ENCODE data around the gene TAL1.
"Not testable (repeated sequence)": the region's sequence is repeated elsewhere in the genome, so short reads cannot be mapped to it uniquely, and the experiment has no call there.

Gene TAL1

DNA sequence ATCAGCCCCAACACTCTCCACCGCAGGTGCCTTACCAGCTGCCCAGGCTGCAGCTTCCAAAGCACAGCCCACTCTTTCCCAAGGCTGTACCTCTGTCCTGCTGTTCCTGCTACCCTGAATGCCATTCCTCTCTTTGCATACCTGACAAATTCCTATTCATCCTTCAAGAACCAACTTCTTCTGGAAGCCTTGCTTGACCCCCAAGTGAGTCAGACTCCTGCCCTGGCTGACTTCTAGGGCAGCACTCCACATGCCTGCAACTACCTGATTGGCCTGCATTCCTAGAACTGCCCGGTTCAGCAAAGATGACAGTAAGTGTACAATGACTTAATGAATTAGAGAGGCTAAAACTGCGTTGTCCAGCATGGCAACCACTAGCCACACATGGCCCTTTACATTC lies 21.4 kb downstream of the TAL1 start:
- no peak for DNase-seq

- DNase-seq = no peak
Observed at GRCh38 chr1:47209725-47210325, 22.2 kb downstream of the TAL1 start.

- DNase-seq = no peak
Observed at GRCh38 chr1:47209091-47209490, 22.9 kb downstream of the TAL1 start.

GRCh38 chr1:47208374-47208850 lies 23.6 kb downstream of the TAL1 start:
- no peak for DNase-seq

DNA sequence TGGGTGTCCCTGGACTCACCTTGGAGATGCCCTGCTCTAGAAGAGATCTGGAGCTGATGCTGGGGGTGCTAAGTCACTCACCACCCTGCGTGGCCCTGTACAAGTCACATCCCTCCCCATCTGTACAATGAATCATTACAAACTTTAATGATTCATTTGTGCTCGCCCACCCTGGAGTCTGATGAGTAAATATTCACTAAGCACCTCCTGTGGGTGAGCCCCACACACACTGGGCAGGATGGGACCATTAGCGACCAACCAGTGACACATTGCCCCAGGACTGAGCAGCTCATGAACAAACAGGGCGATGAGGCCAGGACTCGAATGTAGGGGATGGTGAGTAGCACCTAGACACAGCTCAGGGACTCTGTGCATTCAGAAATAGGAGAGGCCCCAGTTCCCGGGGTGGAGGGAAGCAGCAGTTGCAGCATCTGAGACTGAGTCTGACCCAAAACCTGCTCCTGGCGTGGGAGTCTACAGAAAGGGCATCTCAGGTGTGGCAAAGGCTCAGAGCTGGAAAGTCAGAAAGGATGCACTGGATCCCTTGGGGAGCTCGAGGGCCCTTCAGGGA lies 24.1 kb downstream of the TAL1 start:
- no peak for DNase-seq

DNA sequence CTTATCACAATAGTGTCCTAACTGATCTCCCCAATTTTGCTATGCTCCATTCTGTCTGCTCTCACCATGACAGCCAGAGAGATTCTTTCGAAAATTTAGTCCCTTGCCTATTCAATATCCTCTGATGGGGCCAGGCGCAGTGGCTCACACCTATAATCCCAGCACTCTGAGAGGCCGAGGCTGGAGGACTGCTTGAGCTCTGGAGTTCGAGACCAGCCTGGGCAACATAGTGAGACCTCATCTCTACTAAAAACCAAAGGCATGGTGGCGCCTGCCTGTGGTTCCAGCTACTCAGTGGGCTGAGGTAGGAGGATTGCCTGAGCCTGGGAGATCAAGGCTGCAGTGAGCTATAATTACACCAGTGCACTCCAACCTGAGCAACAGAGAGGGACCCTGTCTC lies 26.1 kb downstream of the TAL1 start:
- DNase-seq = no peak

DNA sequence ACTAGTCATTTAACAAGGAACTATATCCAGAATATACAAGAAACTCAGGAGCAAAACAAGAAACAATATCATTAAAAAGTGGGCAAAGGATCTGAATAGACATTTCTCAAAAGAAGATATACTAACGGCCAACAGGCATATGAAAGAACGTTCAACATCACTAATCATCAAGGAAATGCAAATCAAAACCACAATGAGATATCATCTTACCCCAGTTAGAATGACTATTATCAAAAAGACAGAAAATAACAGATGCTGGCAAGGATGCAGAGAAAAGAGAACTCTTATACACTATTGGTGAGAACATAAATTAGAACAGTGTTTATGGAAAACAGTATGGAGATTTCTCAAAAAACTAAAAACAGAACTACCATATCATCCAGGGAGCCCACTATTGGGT lies 28.5 kb downstream of the TAL1 start:
- not testable (repeated sequence) for DNase-seq

DNA sequence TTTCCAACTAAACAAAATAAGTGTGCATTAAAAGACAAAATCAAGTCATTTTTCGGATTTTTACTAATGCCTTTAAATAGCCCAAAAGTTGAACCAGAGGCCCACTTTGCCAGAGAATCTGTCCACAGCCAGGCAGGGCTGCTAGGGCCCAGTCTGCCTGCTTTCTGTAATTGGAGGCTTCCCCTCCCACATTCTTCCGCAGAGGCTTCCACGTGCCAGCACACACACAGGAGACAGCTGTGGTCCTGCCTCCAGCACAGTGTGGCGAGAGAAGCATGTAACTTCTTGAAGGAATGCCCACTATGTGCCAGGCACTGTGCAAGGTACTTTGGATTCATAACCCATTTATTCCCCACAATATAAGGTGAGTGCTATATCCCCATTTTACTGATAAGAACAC lies 30.8 kb downstream of the TAL1 start:
- no peak for DNase-seq

GRCh38 chr1:47198214-47198613 lies 33.8 kb downstream of the TAL1 start:
- no peak for DNase-seq

DNA sequence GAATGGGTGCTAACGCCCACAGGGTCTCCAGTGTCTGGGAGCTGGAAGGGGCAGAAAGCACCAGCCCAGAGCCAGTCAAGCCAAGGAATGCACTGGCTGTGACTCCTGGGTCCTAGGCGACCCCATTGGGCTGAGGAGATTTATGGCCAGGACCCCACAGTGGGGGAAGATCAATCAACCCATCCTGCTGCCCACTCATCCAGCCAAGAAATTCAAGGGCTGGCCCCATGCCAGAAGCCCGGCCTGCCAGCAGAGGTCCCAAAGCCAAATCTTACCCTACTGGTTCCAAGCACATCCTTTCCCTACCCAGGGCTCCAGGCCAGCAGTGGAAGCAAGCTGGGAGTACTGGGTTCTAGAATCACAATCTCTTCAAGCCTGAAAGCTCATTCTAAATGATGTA lies 35.4 kb downstream of the TAL1 start:
- DNase-seq = no peak

- not testable (repeated sequence) for DNase-seq
Observed at GRCh38 chr1:47195981-47196380, 36.0 kb downstream of the TAL1 start.

DNA sequence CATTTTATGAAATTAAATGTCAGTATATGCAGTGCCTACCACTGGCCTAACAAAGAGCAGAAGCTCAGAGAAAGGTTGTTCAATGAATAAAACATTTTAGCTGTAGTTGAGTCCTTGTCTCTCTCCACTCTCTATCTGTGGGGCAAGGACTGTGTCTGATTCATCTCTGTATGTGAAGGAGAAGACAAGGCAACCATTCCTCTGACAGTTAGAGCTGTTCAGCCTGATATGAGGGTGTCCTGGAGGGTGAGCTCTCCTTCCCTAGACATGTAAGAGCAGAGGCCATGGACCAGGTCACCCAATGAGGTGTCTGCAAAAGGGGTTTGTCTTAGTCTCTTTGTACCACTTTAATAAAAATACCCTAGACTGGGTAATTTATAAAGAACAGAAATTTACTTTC lies 37.7 kb downstream of the TAL1 start:
- DNase-seq = peak; percentile 58

DNA sequence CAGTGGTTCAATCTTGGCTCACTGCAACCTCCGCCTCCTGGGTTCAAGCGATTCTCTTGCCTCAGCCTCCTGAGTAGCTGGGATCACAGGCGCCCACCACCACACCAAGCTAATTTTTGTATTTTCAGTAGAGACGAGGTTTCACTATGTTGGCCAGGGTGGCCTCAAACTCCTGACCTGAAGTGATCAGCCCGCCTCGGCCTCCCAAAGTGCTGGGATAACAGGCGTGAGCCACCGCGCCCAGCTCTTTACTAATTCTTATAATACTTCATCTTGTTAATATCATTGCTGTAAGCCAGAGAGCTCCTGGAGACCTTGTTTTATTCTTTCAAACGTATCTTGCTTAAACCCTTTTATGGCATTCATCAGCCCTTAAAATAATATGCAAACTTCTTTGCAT lies 38.5 kb downstream of the TAL1 start:
- not testable (repeated sequence) for DNase-seq

DNA sequence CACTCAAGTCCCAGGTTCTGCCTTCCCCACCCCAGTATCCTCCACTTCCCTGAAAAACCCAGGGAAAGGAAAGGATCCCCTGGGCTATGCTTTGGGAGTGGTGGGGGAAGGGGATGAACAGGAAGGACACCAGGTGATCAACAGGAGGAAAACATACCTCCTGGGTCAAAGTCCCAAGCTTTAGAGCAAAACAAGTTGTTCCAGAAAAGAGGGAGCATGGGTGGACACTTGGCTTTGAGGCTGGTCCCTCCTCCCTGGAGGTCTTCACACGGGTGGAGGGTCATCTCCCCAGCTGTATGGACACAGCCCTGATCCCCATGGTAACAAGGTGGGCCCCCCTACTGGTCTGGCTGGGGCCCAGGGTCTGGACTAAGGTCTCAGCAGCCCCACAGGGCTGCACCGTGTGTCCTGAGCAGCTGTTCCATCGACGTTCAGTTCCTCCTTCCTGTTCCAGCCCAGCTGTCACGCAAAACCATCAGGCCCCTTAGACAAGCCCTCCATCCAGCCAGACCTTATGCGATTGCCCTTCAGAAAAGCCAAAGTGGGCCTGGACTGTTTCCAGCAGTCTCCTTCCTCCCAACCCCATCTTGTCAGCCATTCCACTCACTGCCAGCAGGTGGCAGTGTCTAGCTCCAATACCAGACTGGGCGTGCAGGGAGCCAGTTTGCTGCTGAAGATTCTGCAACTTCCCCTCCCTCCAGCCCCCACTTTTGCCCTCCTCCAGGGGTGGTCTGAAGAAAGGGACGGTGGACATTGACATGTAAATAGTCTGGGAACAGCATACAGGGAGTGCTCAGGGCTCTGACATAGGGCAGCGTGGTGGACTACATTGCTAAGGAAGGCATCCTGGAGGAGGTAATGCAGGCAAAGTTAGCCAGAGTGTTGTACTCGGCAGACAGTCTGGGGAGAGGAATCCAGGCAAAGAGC lies 39.3 kb downstream of the TAL1 start:
- DNase-seq = peak; percentile 93

GRCh38 chr1:47191940-47192457 lies 40.0 kb downstream of the TAL1 start:
- no peak for DNase-seq

DNA sequence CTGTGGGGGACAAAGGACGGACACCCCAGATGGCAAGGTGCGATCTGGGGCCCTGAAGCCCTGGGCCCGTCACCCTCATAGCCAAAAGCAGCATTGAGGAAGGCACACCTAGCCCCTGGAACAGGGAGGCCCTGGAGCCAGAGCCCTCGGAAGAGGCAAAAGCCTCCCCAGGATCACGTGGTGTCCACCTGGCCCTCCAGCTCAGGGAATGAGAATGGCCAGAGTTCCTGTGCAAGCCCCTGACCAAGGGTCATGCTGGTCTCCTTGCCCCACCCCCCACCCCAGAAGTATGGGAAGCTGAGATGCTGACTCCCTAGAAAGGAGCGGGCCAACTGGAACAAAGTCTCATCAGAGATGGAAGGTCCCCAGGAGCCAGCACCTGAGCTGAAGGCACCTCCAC lies 41.2 kb downstream of the TAL1 start:
- no peak for DNase-seq

GRCh38 chr1:47190509-47190855 lies 41.5 kb downstream of the TAL1 start:
- DNase-seq = no peak

GRCh38 chr1:47189844-47190508 lies 42.0 kb downstream of the TAL1 start, which contains the start of gene PDZK1IP1:
TSS of gene PDZK1IP1 (minus strand) at chr1:47190036. CDS start at chr1:47189932, 104 bp downstream.
- no peak for DNase-seq

- DNase-seq = no peak
Observed at GRCh38 chr1:47188791-47189785, 42.9 kb downstream of the TAL1 start.

DNA sequence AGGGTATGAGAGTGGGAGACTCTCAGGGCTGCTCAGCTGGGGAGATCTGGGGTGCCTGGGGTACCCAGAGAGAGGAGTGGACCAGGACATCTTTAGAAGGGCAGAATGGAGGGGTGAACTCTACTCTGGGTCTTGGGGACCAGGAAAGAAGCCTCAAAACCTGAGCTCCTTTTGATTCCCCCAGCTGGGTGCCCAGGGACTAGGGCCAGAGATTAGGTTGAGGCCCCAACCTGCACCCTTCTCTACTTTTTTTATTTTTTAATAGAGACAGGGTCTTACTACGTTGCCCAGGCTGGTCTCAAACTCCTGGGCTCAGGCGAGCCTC lies 44.1 kb downstream of the TAL1 start:
- no peak for DNase-seq

DNA sequence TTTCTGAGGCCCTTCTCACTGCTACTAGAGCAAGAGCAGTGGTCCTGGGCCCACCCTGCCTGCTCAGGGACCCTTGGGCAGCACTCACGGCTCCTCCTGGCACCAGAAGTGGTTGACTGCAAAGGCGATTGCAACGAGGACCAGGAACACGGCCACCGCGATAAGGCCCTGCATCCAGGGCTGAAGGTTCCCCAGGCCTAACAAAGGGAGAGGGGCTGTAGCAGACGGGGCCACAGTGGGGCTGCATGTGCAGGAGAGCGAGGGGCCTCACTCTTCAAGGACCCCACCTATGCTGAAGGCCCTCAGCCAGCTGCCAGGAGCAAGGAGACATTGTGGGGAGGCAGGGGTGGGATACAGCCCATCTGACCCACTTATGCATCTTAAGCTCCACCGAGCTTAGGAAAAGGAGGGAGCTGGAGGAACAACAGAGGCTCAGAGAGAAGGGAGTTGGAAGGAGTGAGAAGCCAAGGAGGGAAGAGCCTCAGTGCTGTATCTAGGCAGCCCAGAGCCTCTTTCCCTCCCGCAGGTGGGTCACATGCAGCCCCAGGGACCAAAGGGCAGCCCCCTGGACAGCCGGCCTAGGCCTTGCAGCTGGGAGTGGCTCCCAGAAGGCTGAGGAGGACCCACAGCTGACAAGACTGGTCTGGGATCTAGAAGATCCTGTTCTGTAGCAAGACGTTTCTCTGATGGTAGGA lies 44.6 kb downstream of the TAL1 start:
- DNase-seq = peak; percentile 2
